SK-N-MC (cell line): ENCODE results near the gene VPS37B.
A peak's percentile ranks its signal among the peaks of the same experiment; 100 is the strongest.

Experiments
- DNase-seq: peaks from one replicate; pipeline ENCODE4 v3.0.0-alpha.2; 2011; ENCODE audit warnings: low read depth, low spot score
- H3K27ac ChIP-seq: fragments of 200-600 bp; sonication (generic); 2 replicates; pipeline ENCODE4 v1.5.1; 2016; ENCODE audit warnings: mixed run types
- H3K36me3 ChIP-seq: fragments of 200-600 bp; sonication (generic); 2 replicates; pipeline ENCODE4 v1.6.1; 2017; ENCODE audit warnings: antibody characterized with exemption, low read length, mixed read lengths; ENCODE audit not compliant: insufficient read depth
- H3K4me3 ChIP-seq: fragments of 200-600 bp; sonication (generic); 2 replicates; pipeline ENCODE4 v1.5.1; 2016
- H3K9ac ChIP-seq: fragments of 200-600 bp; sonication (generic); 2 replicates; pipeline ENCODE4 v1.8.0; 2017; ENCODE audit warnings: mixed run types, mixed read lengths; ENCODE audit not compliant: insufficient read length
- H3K9me3 ChIP-seq: fragments of 200-600 bp; sonication (generic); 2 replicates; pipeline ENCODE4 v1.6.1; 2017; ENCODE audit warnings: low read depth, mild to moderate bottlenecking, antibody characterized with exemption, low read length, moderate library complexity, mixed read lengths
- EZH2 ChIP-seq: fragments of 200-600 bp; sonication (generic); IDR thresholded peaks from one replicate; pipeline ENCODE4 v1.6.1; 2017; ENCODE audit warnings: antibody characterized with exemption
- FOXP2 ChIP-seq: optimal IDR thresholded peaks from 2 replicates; pipeline ENCODE3; 2011; ENCODE audit warnings: mild to moderate bottlenecking, moderate library complexity; ENCODE audit not compliant: insufficient read depth; ENCODE audit errors: extremely low read length, control extremely low read depth
- POLR2AphosphoS5 ChIP-seq: IDR thresholded peaks from 2 replicates; pipeline ENCODE4 v1.6.1; 2012; ENCODE audit warnings: mild to moderate bottlenecking, low read depth, low read length, borderline replicate concordance

The VPS37B gene

DNA sequence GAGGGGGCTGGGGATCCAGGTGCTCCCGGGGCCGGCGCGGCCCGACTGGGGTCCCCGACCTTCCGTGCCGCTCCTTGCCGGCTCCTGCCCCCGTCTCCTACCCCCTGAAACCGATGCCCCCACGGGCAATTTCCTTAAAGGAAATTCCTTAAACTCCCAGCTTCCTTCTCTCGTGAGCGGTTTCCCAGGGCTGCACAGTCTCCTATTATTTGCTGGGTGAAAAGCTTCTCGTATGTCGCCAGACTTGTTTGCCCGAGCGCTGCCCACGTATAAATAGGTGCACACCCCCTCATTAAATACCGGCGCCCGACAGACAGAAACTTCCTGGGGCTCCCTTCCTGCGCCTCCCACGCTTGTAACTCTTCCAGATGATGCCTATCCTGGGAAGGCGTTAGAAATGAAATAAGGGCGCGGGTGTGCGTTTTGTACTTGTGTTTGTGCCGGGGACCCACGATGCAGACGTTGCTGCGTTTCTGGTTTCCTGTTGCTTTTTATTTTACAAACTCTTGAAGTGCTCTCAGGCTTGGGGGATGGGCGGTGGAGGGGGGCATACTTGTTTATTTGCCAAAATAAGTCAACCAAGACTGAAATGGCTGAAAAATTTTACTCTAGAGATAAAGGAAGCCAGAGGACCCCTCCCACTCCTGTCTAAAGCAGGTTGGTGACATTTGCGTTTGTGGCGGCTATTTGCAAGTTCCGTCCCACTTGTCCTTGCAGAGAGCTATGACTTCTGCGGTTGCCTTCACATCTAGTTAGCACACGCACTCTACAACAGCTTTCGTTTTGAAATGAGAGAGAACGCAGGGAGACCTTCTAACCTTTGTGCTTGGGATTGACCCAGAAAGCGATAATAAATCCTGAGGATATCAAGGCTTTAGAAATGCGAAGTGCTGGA lies 59.6 kb downstream of the VPS37B start:
- Histone ChIP-seq H3K9me3 (no peaks in the 10 kb centered on the region), H3K27ac (no peak overlapping the region), H3K4me3 (peak overlapping the region; percentile 80), H3K9ac (peak overlapping the region; percentile 51), H3K36me3 (no peaks in the 10 kb centered on the region)
- peak; percentile 42 for DNase-seq
- TF ChIP-seq FOXP2 (no peak), POLR2AphosphoS5 (peak; percentile 53)

DNA sequence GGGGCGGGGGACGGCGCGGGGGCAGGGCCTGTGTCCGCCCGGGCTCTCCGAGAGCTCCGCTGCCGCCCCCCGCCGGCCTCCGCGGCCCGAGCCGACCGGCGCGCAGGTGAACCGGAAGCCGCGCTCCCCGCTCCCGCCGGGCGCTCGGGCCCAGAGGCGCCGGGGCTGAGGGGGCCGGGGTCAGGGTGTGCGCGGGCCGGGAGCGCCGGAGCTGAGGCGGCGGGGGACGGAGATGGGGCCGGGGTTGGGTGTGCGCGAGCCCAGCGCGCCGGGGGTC lies 60.2 kb downstream of the VPS37B start:
- Histone ChIP-seq H3K36me3 (no peaks in the 10 kb centered on the region), H3K27ac (no peak overlapping the region), H3K9ac (peak overlapping the region; percentile 51), H3K4me3 (peak overlapping the region; percentile 80), H3K9me3 (no peaks in the 10 kb centered on the region)
- DNase-seq, result no peak
- TF ChIP-seq EZH2 (no peak), FOXP2 (no peak), POLR2AphosphoS5 (no peak)

GRCh38 chr12:122834921-122835749 lies 60.8 kb downstream of the VPS37B start, which contains the start of gene HIP1R:
Gene HIP1R, plus strand, starts transcription at chr12:122835457. Its CDS starts 94 bp downstream, at chr12:122835551.
- DNase-seq, result no peak
- H3K36me3 ChIP-seq, result no peaks in the 10 kb centered on the region
- peak within 1 kb of the TSS; percentile 80 for H3K4me3 ChIP-seq
- H3K9me3 ChIP-seq, result no peaks in the 10 kb centered on the region
- H3K9ac ChIP-seq, result peak within 1 kb of the TSS; percentile 51
- no peak for TF ChIP-seq EZH2
- peak; percentile 43; the same call in 1 of the 2 replicates for TF ChIP-seq POLR2AphosphoS5
- no peak within 1 kb of the TSS for H3K27ac ChIP-seq

DNA sequence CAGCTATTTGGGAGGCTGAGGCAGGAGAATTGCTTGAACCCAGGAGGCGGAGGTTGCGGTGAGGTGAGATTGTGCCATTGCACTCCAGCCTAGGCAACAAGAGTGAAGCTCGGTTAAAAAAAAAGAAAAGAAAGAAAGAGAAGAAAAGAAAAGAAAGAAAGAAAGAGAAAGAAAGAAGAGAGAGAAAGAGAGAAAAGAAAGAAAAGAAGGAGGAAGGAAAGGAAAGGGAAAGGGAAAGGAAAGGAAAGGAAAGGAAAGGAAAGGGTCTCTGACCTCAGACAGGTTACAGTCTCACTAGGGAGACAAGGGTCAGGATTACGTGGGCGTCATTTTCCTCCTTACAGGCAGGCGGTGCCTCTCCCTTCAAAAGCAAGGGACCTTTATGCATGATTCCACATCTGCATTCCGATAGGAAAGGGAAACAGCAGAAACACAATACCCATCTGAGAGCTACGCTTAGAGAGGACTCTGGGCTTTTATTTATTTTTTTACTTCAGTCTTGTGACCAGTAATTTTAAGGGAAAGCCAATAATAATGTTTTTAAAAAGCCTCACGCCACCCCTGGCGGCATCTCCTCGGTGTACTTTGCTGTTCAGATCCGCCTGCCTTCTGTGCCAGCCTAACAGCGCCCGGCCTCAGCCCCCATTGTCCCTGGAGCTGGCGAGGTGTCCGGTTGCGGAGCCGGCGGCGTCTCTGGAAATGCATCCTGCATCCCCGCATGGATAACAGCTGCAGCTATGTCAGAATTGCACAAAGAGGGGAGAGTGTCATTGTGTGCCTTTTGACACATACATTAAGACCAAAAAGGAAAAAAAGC lies 61.6 kb downstream of the VPS37B start:
- Histone ChIP-seq H3K9ac (no peak overlapping the region), H3K4me3 (peak overlapping the region; percentile 79), H3K36me3 (no peaks in the 10 kb centered on the region), H3K9me3 (no peaks in the 10 kb centered on the region), H3K27ac (no peak overlapping the region)
- TF ChIP-seq POLR2AphosphoS5 (no peak), FOXP2 (no peak), EZH2 (no peak)
- no peak for DNase-seq

- DNase-seq, result no peak
- H3K9me3 ChIP-seq, result no peaks in the 10 kb centered on the region
- TF ChIP-seq FOXP2 (no peak), EZH2 (no peak), POLR2AphosphoS5 (no peak)
- no peak overlapping the region for H3K27ac ChIP-seq
- H3K4me3 ChIP-seq, result no peak overlapping the region
- no peak overlapping the region for H3K9ac ChIP-seq
- H3K36me3 ChIP-seq, result no peaks in the 10 kb centered on the region
Observed at GRCh38 chr12:122830517-122831214, 65.3 kb downstream of the VPS37B start.

DNA sequence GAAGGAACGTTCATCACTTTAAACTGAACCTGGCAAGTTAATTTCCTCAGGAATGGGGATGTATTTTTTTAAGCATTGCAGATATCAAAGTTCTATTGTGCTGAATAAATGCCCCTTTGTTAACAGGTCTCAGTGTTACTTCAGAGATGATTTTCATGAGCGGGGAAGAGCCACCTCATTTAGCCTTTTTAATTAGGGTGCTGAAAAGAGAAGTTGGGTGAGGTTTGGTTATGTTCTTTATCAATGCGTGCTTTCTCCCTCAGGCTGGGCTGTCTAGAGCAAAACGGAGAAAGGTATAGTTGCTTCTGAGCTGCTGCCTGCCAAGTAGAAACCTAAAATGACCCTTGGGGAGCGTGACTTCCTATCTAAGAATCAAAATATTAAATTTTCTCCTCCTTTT lies 68.7 kb downstream of the VPS37B start:
- Histone ChIP-seq H3K27ac (no peak overlapping the region), H3K9ac (peak overlapping the region; percentile 68), H3K9me3 (no peaks in the 10 kb centered on the region), H3K36me3 (no peaks in the 10 kb centered on the region), H3K4me3 (0 out of 2 replicates have a peak overlapping the region, but pooled peaks have one; percentile 17)
- TF ChIP-seq EZH2 (no peak), POLR2AphosphoS5 (no peak), FOXP2 (no peak)
- no peak for DNase-seq

DNA sequence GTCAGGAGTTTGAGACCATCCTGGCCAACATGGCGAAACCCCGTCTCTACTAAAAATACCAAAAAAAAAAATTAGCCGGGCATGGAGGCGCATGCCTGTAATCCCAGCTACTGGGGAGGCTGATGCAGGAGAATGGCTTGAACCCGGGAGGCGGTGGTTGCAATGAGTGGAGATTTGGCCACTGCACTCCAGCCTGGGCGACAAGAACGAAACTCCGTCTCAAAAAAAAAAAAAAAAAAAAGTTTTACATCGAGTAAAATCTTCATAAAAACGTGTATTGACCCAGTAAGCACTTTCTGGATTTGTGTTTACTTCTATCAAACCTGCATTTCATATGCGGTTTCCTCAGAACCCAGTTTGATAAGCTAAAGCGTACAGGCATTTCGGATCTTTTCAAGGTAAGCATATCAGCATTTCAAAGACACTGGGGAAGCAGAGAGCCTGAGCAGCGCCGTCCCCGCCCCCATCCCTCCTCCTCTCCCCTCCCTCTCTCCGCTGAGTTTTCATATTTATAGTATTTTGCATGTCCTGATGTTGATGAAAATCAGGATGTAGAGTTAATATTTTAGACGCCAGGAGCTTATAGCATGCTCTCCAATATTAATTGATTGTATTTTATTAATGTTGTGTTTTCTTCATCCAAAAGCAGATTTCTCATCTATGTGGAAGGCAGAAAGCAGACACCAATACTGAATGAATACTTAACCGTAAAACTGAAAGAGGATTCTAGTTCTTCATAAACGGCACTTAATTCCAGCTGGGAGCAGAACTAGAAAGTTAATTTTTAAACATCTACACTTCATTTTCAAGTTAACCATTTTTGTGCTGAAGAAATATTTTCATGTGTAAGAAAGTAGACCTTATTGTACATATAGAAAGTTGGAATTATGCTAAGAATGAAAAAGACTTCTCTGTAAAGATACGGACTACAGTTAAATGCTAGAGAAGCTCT lies 69.9 kb downstream of the VPS37B start:
- no peaks in the 10 kb centered on the region for H3K36me3 ChIP-seq
- peak overlapping the region; percentile 68 for H3K9ac ChIP-seq
- H3K9me3 ChIP-seq, result no peaks in the 10 kb centered on the region
- H3K27ac ChIP-seq, result peak overlapping the region; percentile 72; the same call in 1 of the 2 replicates
- DNase-seq, result no peak
- TF ChIP-seq POLR2AphosphoS5, result no peak
- no peak for TF ChIP-seq EZH2
- TF ChIP-seq FOXP2, result no peak
- H3K4me3 ChIP-seq, result peak overlapping the region; percentile 84
